Kidney (tissue), 14 donors: Measurements from ENCODE around the gene RHEX. TPM values are rescaled to one million over a fixed set of nuclear protein-coding genes. Genes with fewer than 3 reads are reported as not detected.

ENCODE experiments used
- DNase-seq, 5 donors: peaks; one replicate each; pipeline ENCODE4 v3.0.0-alpha.2; 2013 to 2020
- FAIRE-seq: peaks from 2 replicates; lab custom pipeline; 2012; peaks lifted over from hg19 to GRCh38; lab: Jason Lieb, UNC
- H3K27ac ChIP-seq, 2 donors: one replicate each; pipeline ENCODE4 v1.7.0; 2013; ENCODE audit warnings: low read depth in 2 of 2, low read length in 2 of 2, inconsistent platforms in 1 of 2
- H3K27me3 ChIP-seq: one replicate; pipeline ENCODE4 v1.7.1; 2013; ENCODE audit warnings: low read length, inconsistent platforms; ENCODE audit not compliant: control insufficient read depth, insufficient read depth
- H3K36me3 ChIP-seq, 3 donors: one replicate each; pipeline versions ENCODE4 v1.7.0 to v1.7.1; 2013; ENCODE audit warnings: low read length in 3 of 3, control low read depth in 1 of 3, inconsistent platforms in 1 of 3; ENCODE audit not compliant: insufficient read depth in 3 of 3, control insufficient read depth in 2 of 3
- H3K4me1 ChIP-seq, 3 donors: one replicate each; pipeline versions ENCODE4 v1.7.0 to v1.7.1; 2013; ENCODE audit warnings: low read length in 3 of 3, inconsistent platforms in 1 of 3, low read depth in 1 of 3; ENCODE audit not compliant: control insufficient read depth in 2 of 3, insufficient read depth in 2 of 3
- H3K4me3 ChIP-seq, 3 donors: one replicate each; pipeline versions ENCODE4 v1.7.0 to v1.8.1; 2013; ENCODE audit warnings: low read length in 3 of 3, control low read depth in 1 of 3, inconsistent platforms in 1 of 3
- H3K9ac ChIP-seq, 3 donors: one replicate each; pipeline versions ENCODE4 v1.7.0 to v1.7.1; 2013; ENCODE audit warnings: low read length in 3 of 3, control low read depth in 1 of 3, inconsistent platforms in 1 of 3
- H3K9me3 ChIP-seq, 3 donors: one replicate each; pipeline versions ENCODE4 v1.7.0 to v1.7.1; 2013; ENCODE audit warnings: low read length in 3 of 3, control low read depth in 1 of 3, inconsistent platforms in 1 of 3; ENCODE audit not compliant: control insufficient read depth in 2 of 3, insufficient read depth in 1 of 3
- CTCF ChIP-seq: IDR thresholded peaks from 3 replicates; pipeline ENCODE4 v1.5.1; 2012; ENCODE audit warnings: mild to moderate bottlenecking, moderate library complexity, borderline replicate concordance; ENCODE audit not compliant: insufficient read depth; ENCODE audit errors: extremely low read depth
- intact Hi-C: fragments of 100-400 bp; cut with DNase I; formaldehyde crosslinking; loops from one replicate; pipeline ENCODE4 v1.11.1; 2022
- polyA plus RNA-seq: library from polyadenylated mRNA; stranded (reverse); fragments of 350-450 nt; fragmentation: Illumina TruSeq; extraction: RNeasy Lipid Tissue Mini Kit (QIAGEN cat#74804); gene quantifications from one replicate; pipeline ENCODE4 v1.2.3, GENCODE V29; 2014; ENCODE audit warnings: low read depth, low replicate concordance; ENCODE audit not compliant: insufficient read depth
- total RNA-seq: library from RNA; stranded (reverse); fragmentation: NEBNext Ultra II Directional; extraction: Animal tissue kit (Norgen Biotek cat#: 25700); gene quantifications from one replicate; pipeline ENCODE4 v1.2.1, GENCODE V29; 2021
- donor health status: control.
- donor health status: control.
- donor health status: control.
- donor health status: control.
- donor health status: control.
- donor health status: DM: yes; HTN: yes; CAD: no.
- donor health status: Normal renal cell carcinoma (clear cell type).

Gene RHEX
- total and polyA plus RNA-seq, 2 donors from 2014 or later, result 10.2 to 39.5 TPM

- Histone ChIP-seq H3K4me3 (no peak overlapping the region), H3K9ac (no peak overlapping the region), H3K36me3 (no peaks in the 10 kb centered on the region), H3K4me1 (no peaks in the 10 kb centered on the region), H3K27me3 (no peaks in the 10 kb centered on the region), H3K9me3 (no peaks in the 10 kb centered on the region), H3K27ac (no peak overlapping the region)
- intact Hi-C loops, result no loop called here
- no peak for TF ChIP-seq CTCF
- FAIRE-seq (no peak), DNase-seq (peak in 1 of 5 donors; percentile 23)
Measured at GRCh38 chr1:206081856-206082255, 28.9 kb downstream of the RHEX start.

GRCh38 chr1:206082831-206083695 lies 30.1 kb downstream of the RHEX start:
- Histone ChIP-seq H3K36me3 (no peaks in the 10 kb centered on the region), H3K4me3 (no peak overlapping the region), H3K9me3 (no peaks in the 10 kb centered on the region)

GRCh38 chr1:206083750-206084149 lies 30.8 kb downstream of the RHEX start:
- Histone ChIP-seq H3K27me3 (no peaks in the 10 kb centered on the region), H3K9me3 (no peaks in the 10 kb centered on the region), H3K27ac (no peak overlapping the region), H3K9ac (no peak overlapping the region), H3K4me1 (no peaks in the 10 kb centered on the region), H3K4me3 (no peak overlapping the region), H3K36me3 (no peaks in the 10 kb centered on the region)
- no peak for DNase-seq
- intact Hi-C loops, result no loop called here
- TF ChIP-seq CTCF, result no peak
- no peak for FAIRE-seq

More at GRCh38 chr1:206082831-206083695, 30.1 kb downstream of the RHEX start:
- DNase-seq (no peak), FAIRE-seq (no peak)
- Histone ChIP-seq H3K27ac (no peak overlapping the region), H3K9ac (no peak overlapping the region), H3K27me3 (no peaks in the 10 kb centered on the region), H3K4me1 (no peaks in the 10 kb centered on the region)
- intact Hi-C loops, result no loop called here
- no peak for TF ChIP-seq CTCF
